Lower lobe of right lung (tissue), 2 donors: ENCODE data around the gene MXD3. TPM values are rescaled to one million over a fixed set of nuclear protein-coding genes. Genes with fewer than 3 reads are reported as not detected.

ENCODE experiments used
- ATAC-seq, 2 donors: fragments of 200-7000 bp; cut with Tn5 transposase; one replicate each; pipeline ENCODE4 v1.9.1; 2020 to 2022; ENCODE audit warnings: mild to moderate bottlenecking in 2 of 2, moderate library complexity in 2 of 2
- DNase-seq: peaks from one replicate; pipeline ENCODE4 v3.0.0-alpha.2; 2020
- H3K27ac ChIP-seq: fragments of 200-600 bp; one replicate; pipeline ENCODE4 v1.8.0; 2022
- H3K27me3 ChIP-seq: fragments of 200-600 bp; one replicate; pipeline ENCODE4 v1.8.0; 2022; ENCODE audit warnings: low read depth
- H3K36me3 ChIP-seq: fragments of 200-600 bp; one replicate; pipeline ENCODE4 v1.8.0; 2022; ENCODE audit warnings: mild to moderate bottlenecking
- H3K4me1 ChIP-seq: fragments of 200-600 bp; one replicate; pipeline ENCODE4 v1.8.0; 2022
- H3K4me3 ChIP-seq: fragments of 200-600 bp; one replicate; pipeline ENCODE4 v1.8.0; 2022; ENCODE audit warnings: mild to moderate bottlenecking
- H3K9me3 ChIP-seq: fragments of 200-600 bp; one replicate; pipeline ENCODE4 v1.8.0; 2022
- CTCF ChIP-seq: fragments of 200-600 bp; IDR thresholded peaks from one replicate; pipeline ENCODE4 v1.8.0; 2022; ENCODE audit warnings: antibody characterized with exemption, mild to moderate bottlenecking
- intact Hi-C: fragments of 100-400 bp; cut with DNase I; formaldehyde crosslinking; loops from one replicate; pipeline ENCODE4 v1.11.0; 2022
- total RNA-seq: library from RNA; stranded (reverse); fragmentation: NEBNext Ultra II Directional; extraction: Animal tissue kit (Norgen Biotek cat#: 25700); gene quantifications from one replicate; pipeline ENCODE4 v1.2.1, GENCODE V29; 2021
- donor health status: DM: no; HTN: yes; CAD: no; lungs with severe emphysema.

MXD3 gene
- total RNA-seq, 1 donor from 2014 or later: 10.8 TPM

DNA sequence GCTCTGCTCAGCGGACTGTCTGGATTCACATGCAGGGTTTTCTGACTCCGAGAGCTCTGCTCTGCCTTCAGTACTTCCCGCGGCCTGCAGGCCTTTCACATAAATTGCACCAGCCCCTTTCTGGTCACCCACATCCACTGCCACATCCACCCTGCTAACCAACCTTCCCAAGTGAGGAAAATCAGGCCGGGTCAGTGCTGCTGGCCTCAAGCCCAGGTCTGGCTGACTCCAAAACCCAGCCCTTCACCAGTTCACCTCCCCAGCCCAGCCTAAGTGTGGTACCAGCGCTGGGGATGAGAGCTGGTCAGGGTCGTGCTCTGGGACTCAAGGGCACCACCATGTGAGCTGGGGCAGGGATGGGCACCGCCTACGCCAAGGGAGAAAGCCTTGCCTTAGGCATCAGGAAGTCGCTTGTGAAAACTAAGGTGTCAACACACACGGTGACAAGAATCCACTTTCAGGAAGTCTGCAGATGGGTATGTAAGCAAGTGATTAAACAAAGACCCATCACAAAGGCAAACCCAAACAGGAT, 27.5 kb upstream of the MXD3 start:
- peak; percentile 47 for DNase-seq
- intact Hi-C loops: no loop called here
- ATAC-seq: peak; percentile 18 to 32
- TF ChIP-seq CTCF: no peak
- no peak overlapping the region for H3K27ac ChIP-seq
- peaks cover 85% of the 10 kb centered on the region for H3K36me3 ChIP-seq
- no peaks in the 10 kb centered on the region for H3K27me3 ChIP-seq
- H3K4me3 ChIP-seq: no peak overlapping the region
- H3K9me3 ChIP-seq: no peaks in the 10 kb centered on the region
- H3K4me1 ChIP-seq: no peaks in the 10 kb centered on the region

DNA sequence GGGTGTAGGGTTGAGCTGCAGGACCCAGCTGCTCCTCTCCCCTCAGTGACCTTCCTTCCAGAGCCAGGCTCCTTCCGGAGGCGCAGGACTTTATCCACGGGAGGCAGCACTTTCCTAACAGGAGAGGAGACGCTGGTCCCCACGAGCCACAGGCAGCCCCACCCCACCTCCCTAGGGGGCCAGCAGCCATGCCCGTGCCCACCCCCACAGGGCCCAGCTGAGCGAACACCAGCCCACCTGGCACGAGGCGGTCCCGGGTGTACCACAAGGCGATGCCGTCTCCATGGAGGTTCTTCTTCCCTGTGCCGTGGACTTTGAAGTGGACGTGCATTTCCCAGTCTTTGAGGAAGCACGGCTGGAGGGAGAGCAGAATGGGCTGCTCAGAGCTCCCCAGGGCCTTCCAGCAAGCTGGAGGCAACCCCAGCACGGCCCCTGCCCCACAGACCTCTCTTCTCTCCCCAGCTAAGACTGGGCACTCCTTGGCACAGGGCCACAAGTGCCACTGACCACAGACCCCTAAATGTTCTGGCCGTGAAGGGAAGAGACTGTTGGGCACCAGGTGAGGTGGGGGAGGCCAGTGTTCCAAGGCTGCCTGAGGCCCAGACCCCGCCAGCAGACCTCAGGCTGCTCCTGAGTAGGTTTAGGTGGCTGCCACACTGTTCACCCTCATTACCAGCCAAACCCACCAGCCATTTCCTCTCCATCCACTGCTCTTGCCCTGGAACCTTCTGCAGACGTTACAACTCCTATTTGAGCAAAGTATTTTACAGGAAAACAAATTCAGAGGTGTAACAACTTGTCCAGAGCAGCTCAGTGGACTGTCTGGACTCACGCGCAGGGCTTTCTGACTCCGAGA, 26.8 kb upstream of the MXD3 start:
- intact Hi-C loops: no loop called here
- Histone ChIP-seq H3K9me3 (no peaks in the 10 kb centered on the region), H3K4me1 (no peaks in the 10 kb centered on the region), H3K36me3 (peaks cover 85% of the 10 kb centered on the region), H3K4me3 (no peak overlapping the region), H3K27me3 (no peaks in the 10 kb centered on the region), H3K27ac (no peak overlapping the region)
- ATAC-seq: no peak
- peak; percentile 34 for DNase-seq
- TF ChIP-seq CTCF: no peak

GRCh38 chr5:177336603-177337494, 25.2 kb upstream of the MXD3 start:
- intact Hi-C loops: no loop called here
- Histone ChIP-seq H3K4me1 (no peaks in the 10 kb centered on the region), H3K27ac (no peak overlapping the region), H3K27me3 (no peaks in the 10 kb centered on the region), H3K4me3 (no peak overlapping the region), H3K36me3 (peaks cover 85% of the 10 kb centered on the region), H3K9me3 (no peaks in the 10 kb centered on the region)
- DNase-seq (peak; percentile 39), ATAC-seq (no peak)
- no peak for TF ChIP-seq CTCF

GRCh38 chr5:177336112-177336511, 24.4 kb upstream of the MXD3 start:
- no peaks in the 10 kb centered on the region for H3K4me1 ChIP-seq
- H3K9me3 ChIP-seq: no peaks in the 10 kb centered on the region
- no peak for ATAC-seq
- no peak overlapping the region for H3K4me3 ChIP-seq
- peak; percentile 46 for DNase-seq
- H3K27me3 ChIP-seq: no peaks in the 10 kb centered on the region
- H3K36me3 ChIP-seq: peaks cover 85% of the 10 kb centered on the region
- intact Hi-C loops: no loop called here
- H3K27ac ChIP-seq: no peak overlapping the region
- peak; percentile 15 for TF ChIP-seq CTCF

- ATAC-seq (no peak), DNase-seq (peak; percentile 22)
- intact Hi-C loops: no loop called here
- Histone ChIP-seq H3K27me3 (no peaks in the 10 kb centered on the region), H3K36me3 (peaks cover 88% of the 10 kb centered on the region), H3K27ac (no peak overlapping the region), H3K4me3 (no peak overlapping the region), H3K9me3 (no peaks in the 10 kb centered on the region), H3K4me1 (no peaks in the 10 kb centered on the region)
- no peak for TF ChIP-seq CTCF
Observed at GRCh38 chr5:177335701-177336065, 24.0 kb upstream of the MXD3 start.
